ENCODE measurements around the gene KLRC4. TPM values are rescaled to one million over a fixed set of nuclear protein-coding genes. Genes with fewer than 3 reads are reported as not detected.

Gene KLRC4
- total and polyA plus RNA-seq, 2 donors (not counting 3 experiments of a cell fraction or from before 2014, with no cell fraction given), result not detected

DNA sequence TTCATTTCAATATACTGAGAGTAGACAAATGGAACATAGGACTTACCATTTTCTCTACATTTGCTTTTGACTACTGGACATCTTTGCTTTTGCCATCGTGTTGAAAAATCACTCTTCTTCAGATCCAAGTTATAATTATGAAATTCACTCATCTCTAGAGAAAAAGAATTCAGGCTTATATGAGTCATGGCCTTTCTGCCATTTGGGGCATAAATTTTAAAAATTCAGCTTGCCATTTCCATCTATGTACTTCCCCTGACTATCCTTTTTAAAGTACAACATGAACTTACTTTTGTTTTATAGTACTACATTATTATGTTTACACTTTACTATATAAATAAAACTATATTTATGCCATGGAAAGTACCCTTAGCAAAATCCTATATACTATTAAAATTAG is 22.7 kb downstream of the KLRC4 start:
- DNase-seq (ENCODE audit: low read depth, low spot score) (no peak), FAIRE-seq (no peak)
- Histone ChIP-seq H3K9me1 (replicated peaks; ENCODE audit: control insufficient read depth, extremely low read depth, insufficient read depth, low read length) (no peaks in the 10 kb centered on the region), H3K36me3 (ENCODE audit: control insufficient read depth in 2 of 2, extremely low read depth in 1 of 2, insufficient read depth in 2 of 2, low read length in 2 of 2) (no peaks in the 10 kb centered on the region), H3K27me3 (ENCODE audit: control insufficient read depth in 2 of 2, insufficient read depth in 2 of 2, low read length in 2 of 2) (no peaks in the 10 kb centered on the region), H3K79me2 (ENCODE audit: control insufficient read depth, insufficient read depth, low read length) (no peaks in the 10 kb centered on the region), H2AFZ (ENCODE audit: low read depth, low read length) (no peak overlapping the region), H3K4me1 (ENCODE audit: control insufficient read depth, extremely low read depth, insufficient read depth, low read length) (peaks cover 2% of the 10 kb centered on the region), H4K20me1 (replicated peaks; ENCODE audit: control insufficient read depth, extremely low read depth, insufficient read depth, low read length) (no peaks in the 10 kb centered on the region), H3K4me3 (replicated peaks in 1 of 3; ENCODE audit: insufficient read depth in 1 of 3, low read depth in 1 of 3, low read length in 3 of 3) (no peak overlapping the region), H3K4me2 (ENCODE audit: insufficient read depth, low read length) (no peak overlapping the region), H3K9me3 (replicated peaks; ENCODE audit: control insufficient read depth, insufficient read depth, low read length) (no peaks in the 10 kb centered on the region), H3K9ac (replicated peaks; ENCODE audit: extremely low read depth, insufficient read depth, low read length) (no peak overlapping the region), H3K27ac (ENCODE audit: insufficient read depth, low read depth, low read length) (no peak overlapping the region)
- dilution Hi-C loops (cut with MboI; ENCODE audit: extremely low pct_ligation_motif_present, low sequenced_read_pairs) (no loop called here), intact Hi-C loops (cut with micrococcal nuclease) (loop anchor here (5.0 kb wide), 1 partner anchor 110 kb away; no protein-coding TSS in a partner anchor)
- no peak for TF ChIP-seq POLR2AphosphoS5 (IDR thresholded peaks at IDR 0.05; ENCODE audit: insufficient read depth, low read depth, low read length)
- no peak for TF ChIP-seq GATA2 (IDR thresholded peaks at IDR 0.05; ENCODE audit: insufficient read depth, insufficient read length, low read depth, low read length)
- no peak for TF ChIP-seq POLR2A (IDR thresholded peaks at IDR 0.05; ENCODE audit: low read depth, low read length)
- TF ChIP-seq, protein P1, sequence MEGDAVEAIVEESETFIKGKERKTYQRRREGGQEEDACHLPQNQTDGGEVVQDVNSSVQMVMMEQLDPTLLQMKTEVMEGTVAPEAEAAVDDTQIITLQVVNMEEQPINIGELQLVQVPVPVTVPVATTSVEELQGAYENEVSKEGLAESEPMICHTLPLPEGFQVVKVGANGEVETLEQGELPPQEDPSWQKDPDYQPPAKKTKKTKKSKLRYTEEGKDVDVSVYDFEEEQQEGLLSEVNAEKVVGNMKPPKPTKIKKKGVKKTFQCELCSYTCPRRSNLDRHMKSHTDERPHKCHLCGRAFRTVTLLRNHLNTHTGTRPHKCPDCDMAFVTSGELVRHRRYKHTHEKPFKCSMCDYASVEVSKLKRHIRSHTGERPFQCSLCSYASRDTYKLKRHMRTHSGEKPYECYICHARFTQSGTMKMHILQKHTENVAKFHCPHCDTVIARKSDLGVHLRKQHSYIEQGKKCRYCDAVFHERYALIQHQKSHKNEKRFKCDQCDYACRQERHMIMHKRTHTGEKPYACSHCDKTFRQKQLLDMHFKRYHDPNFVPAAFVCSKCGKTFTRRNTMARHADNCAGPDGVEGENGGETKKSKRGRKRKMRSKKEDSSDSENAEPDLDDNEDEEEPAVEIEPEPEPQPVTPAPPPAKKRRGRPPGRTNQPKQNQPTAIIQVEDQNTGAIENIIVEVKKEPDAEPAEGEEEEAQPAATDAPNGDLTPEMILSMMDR (IDR thresholded peaks at IDR 0.05; ENCODE audit: extremely low read depth in 1 of 2, insufficient read depth in 1 of 2, low read depth in 1 of 2, low read length in 2 of 2), result no peak
- TF ChIP-seq JUN (IDR thresholded peaks at IDR 0.05; ENCODE audit: borderline replicate concordance, insufficient read depth, insufficient read length, low read depth), result no peak
- no peak for TF ChIP-seq FOS (IDR thresholded peaks at IDR 0.05; ENCODE audit: borderline replicate concordance, insufficient read depth, low read length)
- TF ChIP-seq, protein P2, sequence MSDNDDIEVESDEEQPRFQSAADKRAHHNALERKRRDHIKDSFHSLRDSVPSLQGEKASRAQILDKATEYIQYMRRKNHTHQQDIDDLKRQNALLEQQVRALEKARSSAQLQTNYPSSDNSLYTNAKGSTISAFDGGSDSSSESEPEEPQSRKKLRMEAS (IDR thresholded peaks at IDR 0.05; ENCODE audit: insufficient read depth, insufficient read length), result no peak
- TF ChIP-seq MYC (IDR thresholded peaks at IDR 0.05; ENCODE audit: low read depth, low read length), result no peak
- no peak for TF ChIP-seq EZH2 (IDR thresholded peaks at IDR 0.05; ENCODE audit: borderline replicate concordance, low read depth, low read length, severe bottlenecking)
- CTCF ChIA-PET, result interaction anchor here (0.7 kb wide), 1 partner anchor 9 kb away, joined by 3 read pairs; no protein-coding TSS in a partner anchor
- BruUV-seq (replicated peaks), result no TSS peak
- POLR2A ChIA-PET, result no interaction called here

Data from endothelial cell of umbilical vein (primary cell).